H9 (cell line): ENCODE results near the gene TMEM266. TPM values are rescaled to one million over a fixed set of nuclear protein-coding genes. Genes with fewer than 3 reads are reported as not detected.

Source experiments
- DNase-seq: peaks from one replicate; pipeline ENCODE4 v3.0.0-alpha.2; 2017
- H2AFZ ChIP-seq: one replicate; pipeline ENCODE4 v1.6.1; 2013; ENCODE audit warnings: mild to moderate bottlenecking, low read length, control low read depth, moderate library complexity
- H2AK5ac ChIP-seq: 2 replicates; pipeline ENCODE4 v1.6.1; 2013; ENCODE audit warnings: low read length, control low read depth, mixed read lengths; ENCODE audit not compliant: insufficient read length
- H2BK120ac ChIP-seq: one replicate; pipeline ENCODE4 v1.6.1; 2013; ENCODE audit warnings: low read depth, mild to moderate bottlenecking, low read length, control low read depth, inconsistent platforms; ENCODE audit not compliant: poor library complexity, severe bottlenecking
- H2BK12ac ChIP-seq: 2 replicates; pipeline ENCODE4 v1.6.1; 2013; ENCODE audit warnings: low read length, control low read depth, mixed read lengths, low read depth; ENCODE audit not compliant: insufficient read length
- H2BK15ac ChIP-seq: 2 replicates; pipeline ENCODE4 v1.6.1; 2013; ENCODE audit warnings: low read depth, low read length, control low read depth
- H2BK20ac ChIP-seq: one replicate; pipeline ENCODE4 v1.6.1; 2013; ENCODE audit warnings: low read depth, mild to moderate bottlenecking, low read length, control low read depth, inconsistent platforms; ENCODE audit not compliant: poor library complexity, severe bottlenecking
- H2BK5ac ChIP-seq: 2 replicates; pipeline ENCODE4 v1.6.1; 2013; ENCODE audit warnings: low read length, control low read depth, mixed read lengths; ENCODE audit not compliant: insufficient read length
- H3K14ac ChIP-seq: 2 replicates; pipeline ENCODE4 v1.6.1; 2013; ENCODE audit warnings: low read length, control low read depth; ENCODE audit not compliant: insufficient read depth
- H3K18ac ChIP-seq: 2 replicates; pipeline ENCODE4 v1.6.1; 2013; ENCODE audit warnings: low read depth, mild to moderate bottlenecking, mixed read lengths, low read length, control low read depth; ENCODE audit not compliant: insufficient read length
- H3K23ac ChIP-seq: 2 replicates; pipeline ENCODE4 v1.6.1; 2013; ENCODE audit warnings: low read length, control low read depth, mixed read lengths, low read depth; ENCODE audit not compliant: insufficient read length
- H3K23me2 ChIP-seq: 2 replicates; pipeline ENCODE4 v1.6.1; 2013; ENCODE audit warnings: low read depth, mild to moderate bottlenecking, mixed read lengths, low read length, control low read depth; ENCODE audit not compliant: insufficient read length, poor library complexity, severe bottlenecking
- H3K27ac ChIP-seq: 2 replicates; pipeline ENCODE4 v1.5.1; 2013; ENCODE audit warnings: low read length, control low read depth, mixed read lengths, low read depth; ENCODE audit not compliant: insufficient read length
- H3K27me3 ChIP-seq: 2 replicates; pipeline ENCODE4 v1.6.1; 2013; ENCODE audit warnings: low read length, control low read depth, inconsistent platforms; ENCODE audit not compliant: insufficient read depth
- H3K4ac ChIP-seq: 2 replicates; pipeline ENCODE4 v1.6.1; 2013; ENCODE audit warnings: low read depth, mild to moderate bottlenecking, control low read depth, inconsistent platforms, low read length, moderate library complexity
- H3K4me1 ChIP-seq: 2 replicates; pipeline ENCODE4 v1.6.1; 2013; ENCODE audit warnings: low read length, control low read depth, inconsistent platforms; ENCODE audit not compliant: insufficient read depth
- H3K4me2 ChIP-seq: 2 replicates; pipeline ENCODE4 v1.6.1; 2013; ENCODE audit warnings: low read length, control low read depth, mixed read lengths; ENCODE audit not compliant: insufficient read length, insufficient read depth
- H3K56ac ChIP-seq: 2 replicates; pipeline ENCODE4 v1.6.1; 2013; ENCODE audit warnings: low read depth, mild to moderate bottlenecking, mixed read lengths, low read length, control low read depth; ENCODE audit not compliant: insufficient read length
- H3K79me1 ChIP-seq: 2 replicates; pipeline ENCODE4 v1.6.1; 2013; ENCODE audit warnings: low read depth, mild to moderate bottlenecking, moderate library complexity, low read length, control low read depth, inconsistent platforms; ENCODE audit not compliant: insufficient read depth, poor library complexity, severe bottlenecking
- H3K79me2 ChIP-seq: 2 replicates; pipeline ENCODE4 v1.6.1; 2013; ENCODE audit warnings: low read length, control low read depth, inconsistent platforms; ENCODE audit not compliant: insufficient read depth
- H3K9ac ChIP-seq: 2 replicates; pipeline ENCODE4 v1.6.1; 2013; ENCODE audit warnings: low read length, control low read depth, mixed read lengths; ENCODE audit not compliant: insufficient read length; ENCODE audit errors: extremely low read depth
- H3K9me3 ChIP-seq: one replicate; pipeline ENCODE4 v1.6.1; 2013; ENCODE audit warnings: low read depth, low read length, inconsistent platforms; ENCODE audit not compliant: control insufficient read depth
- H3T11ph ChIP-seq: one replicate; pipeline ENCODE4 v1.6.1; 2013; ENCODE audit warnings: mild to moderate bottlenecking, low read length, control low read depth, inconsistent platforms
- H4K20me1 ChIP-seq: one replicate; pipeline ENCODE4 v1.6.1; 2013; ENCODE audit not compliant: control insufficient read depth, insufficient read length, insufficient read depth
- H4K5ac ChIP-seq: 2 replicates; pipeline ENCODE4 v1.6.1; 2013; ENCODE audit warnings: low read depth, mild to moderate bottlenecking, mixed read lengths, low read length, control low read depth; ENCODE audit not compliant: insufficient read length
- H4K8ac ChIP-seq: replicated peaks from 2 replicates; pipeline ENCODE4 v1.6.1; 2013; ENCODE audit warnings: low read length, control low read depth, mixed read lengths, low read depth; ENCODE audit not compliant: insufficient read length
- H4K91ac ChIP-seq: 2 replicates; pipeline ENCODE4 v1.6.1; 2013; ENCODE audit warnings: low read depth, mild to moderate bottlenecking, moderate library complexity, mixed read lengths, low read length, control low read depth; ENCODE audit not compliant: insufficient read length
- H3K27ac Mint-ChIP-seq, 3 experiments: 2 replicates in 2 of 3; 3 replicates in 1 of 3; pipeline ENCODE4 v1.8.0; 2020 to 2021; ENCODE audit warnings: mixed read lengths in 3 of 3, mild to moderate bottlenecking in 1 of 3, moderate library complexity in 1 of 3
- H3K27me3 Mint-ChIP-seq: 2 replicates; pipeline ENCODE4 v1.8.0; 2021; ENCODE audit warnings: low read depth, mild to moderate bottlenecking, moderate library complexity, mixed read lengths
- H3K36me3 Mint-ChIP-seq, 3 experiments: 2 replicates in 2 of 3; 3 replicates in 1 of 3; pipeline ENCODE4 v1.8.0; 2020 to 2021; ENCODE audit warnings: low read depth in 3 of 3, mixed read lengths in 3 of 3; ENCODE audit not compliant: insufficient read depth in 1 of 3
- H3K4me1 Mint-ChIP-seq, 2 experiments: 2 replicates each; pipeline ENCODE4 v1.8.0; 2020; ENCODE audit warnings: mixed read lengths in 2 of 2
- H3K4me3 Mint-ChIP-seq, 2 experiments: 2 replicates in 1 of 2; 3 replicates in 1 of 2; pipeline ENCODE4 v1.8.0; 2020 to 2021; ENCODE audit warnings: mild to moderate bottlenecking in 2 of 2, mixed read lengths in 2 of 2, moderate library complexity in 1 of 2
- H3K9me3 Mint-ChIP-seq, 2 experiments: 2 replicates in 1 of 2; 3 replicates in 1 of 2; pipeline ENCODE4 v1.8.0; 2020; ENCODE audit warnings: mild to moderate bottlenecking in 2 of 2, mixed read lengths in 2 of 2, moderate library complexity in 1 of 2
- CTCF ChIP-seq: fragments of 200-600 bp; sonication (generic); conservative IDR thresholded peaks from 3 replicates; pipeline ENCODE4 v1.8.0; 2021; ENCODE audit warnings: antibody characterized with exemption, mild to moderate bottlenecking
- WGBS: extraction: QIAGEN DNeasy Blood & Tissue Kit; methylation state at CpG from one replicate; pipeline ENCODE4 v1.1.7; 2013; ENCODE audit warnings: missing lambda C conversion rate, low lambda C conversion rate, mixed read lengths; ENCODE audit not compliant: insufficient read length; ENCODE audit errors: extremely low coverage; 5-methylcytosine and 5-hydroxymethylcytosine counted together
- total RNA-seq: library from RNA; stranded (reverse); gene quantifications from 2 replicates; pipeline ENCODE4 v1.2.1, GENCODE V29; 2021

The TMEM266 gene
- total RNA-seq, 1 experiment from 2014 or later, result 0.81 TPM

GRCh38 chr15:76185716-76186115 lies 125.9 kb downstream of the TMEM266 start:
- H3K4me1 ChIP-seq, result no peaks in the 10 kb centered on the region
- Mint-ChIP-seq H3K9me3 (no peaks in the 10 kb centered on the region), H3K4me3 (no peak overlapping the region), H3K4me1 (peaks cover 10 to 17% of the 10 kb centered on the region in 2 experiments; a peak in 3 of 4 replicates), H3K27ac (no peak overlapping the region), H3K36me3 (no peaks in the 10 kb centered on the region; a peak in 1 of 7 replicates), H3K27me3 (peaks cover 31% of the 10 kb centered on the region)
- H2BK120ac ChIP-seq, result no peak overlapping the region
- no peaks in the 10 kb centered on the region for H3K27me3 ChIP-seq
- H3K23ac ChIP-seq, result no peak overlapping the region
- no peak overlapping the region for H3K4me2 ChIP-seq
- TF ChIP-seq CTCF, result peak; percentile 76
- H3K79me2 ChIP-seq, result no peaks in the 10 kb centered on the region
- no peak overlapping the region for H2BK5ac ChIP-seq
- no peak overlapping the region for H3K27ac ChIP-seq
- H4K8ac ChIP-seq, result no peak overlapping the region
- H3K14ac ChIP-seq, result no peak overlapping the region
- no peak overlapping the region for H4K91ac ChIP-seq
- no peaks in the 10 kb centered on the region for H3K9me3 ChIP-seq
- no peaks in the 10 kb centered on the region for H3K79me1 ChIP-seq
- no peak overlapping the region for H2BK12ac ChIP-seq
- no peak overlapping the region for H4K5ac ChIP-seq
- no peak overlapping the region for H3T11ph ChIP-seq
- no CpG with 5 or more reads among the region's 3 CpGs for WGBS
- no peak overlapping the region for H2BK20ac ChIP-seq
- no peak overlapping the region for H3K9ac ChIP-seq
- H3K23me2 ChIP-seq, result peaks cover 3% of the 10 kb centered on the region
- no peak overlapping the region for H3K56ac ChIP-seq
- no peak overlapping the region for H2AK5ac ChIP-seq
- H4K20me1 ChIP-seq, result no peaks in the 10 kb centered on the region
- no peak overlapping the region for H3K4ac ChIP-seq
- DNase-seq, result peak; percentile 77
- no peak overlapping the region for H2AFZ ChIP-seq
- no peak overlapping the region for H2BK15ac ChIP-seq
- no peak overlapping the region for H3K18ac ChIP-seq
